ENCODE results near the gene LCLAT1. TPM values are rescaled to one million over a fixed set of nuclear protein-coding genes. Genes with fewer than 3 reads are reported as not detected.

LCLAT1 gene
- total RNA-seq: 28.8 TPM

DNA sequence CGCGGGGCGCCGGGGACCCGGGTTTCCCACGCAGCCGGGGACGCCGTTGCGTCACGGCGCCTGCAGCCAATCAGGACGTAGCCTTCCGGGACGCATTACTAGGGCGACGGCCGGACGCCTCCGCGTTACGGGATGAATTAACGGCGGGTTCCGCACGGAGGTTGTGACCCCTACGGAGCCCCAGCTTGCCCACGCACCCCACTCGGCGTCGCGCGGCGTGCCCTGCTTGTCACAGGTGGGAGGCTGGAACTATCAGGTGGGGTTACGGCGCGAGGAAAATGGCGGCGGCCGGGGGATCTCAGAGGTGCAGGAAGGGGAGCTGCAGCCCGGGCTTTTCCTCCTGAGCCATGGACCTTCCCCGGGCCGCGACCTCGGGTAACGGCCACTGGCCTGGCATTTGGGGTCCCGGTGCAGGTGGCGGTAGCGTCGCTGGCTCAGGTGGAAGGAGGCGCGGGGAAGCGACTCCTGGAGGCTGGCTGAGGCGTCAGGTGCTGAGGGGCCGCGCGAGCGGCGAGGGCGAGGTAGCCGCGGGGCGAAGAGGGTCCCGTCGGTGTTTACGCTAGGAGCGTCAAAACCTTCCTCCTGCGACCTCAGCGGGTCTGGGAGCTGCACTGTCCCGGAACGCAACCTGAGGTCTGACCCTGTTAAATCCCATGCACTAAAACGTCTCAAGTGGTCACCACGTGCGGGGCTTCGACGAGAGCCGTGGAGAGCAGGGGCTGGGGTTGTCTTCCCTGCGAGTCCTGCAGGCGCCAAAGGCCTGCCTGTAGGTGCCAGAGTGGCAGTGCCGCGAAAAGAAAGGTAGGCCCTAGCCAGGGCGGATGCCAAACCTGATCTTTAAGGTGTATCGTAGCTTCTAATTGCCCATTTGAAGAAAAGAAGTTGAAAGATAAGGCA lies at the start of gene LCLAT1:
Gene LCLAT1 (plus strand): TSS at position 98 of the 897 bp plus-strand sequence. CDS start 78,345 bp downstream, outside the sequence.
- peak; percentile 79 for DNase-seq (ENCODE audit: low spot score)

- no peak for DNase-seq (ENCODE audit: low spot score)
Measured at GRCh38 chr2:30398084-30398873, 48.8 kb upstream of the LCLAT1 start.

DNA sequence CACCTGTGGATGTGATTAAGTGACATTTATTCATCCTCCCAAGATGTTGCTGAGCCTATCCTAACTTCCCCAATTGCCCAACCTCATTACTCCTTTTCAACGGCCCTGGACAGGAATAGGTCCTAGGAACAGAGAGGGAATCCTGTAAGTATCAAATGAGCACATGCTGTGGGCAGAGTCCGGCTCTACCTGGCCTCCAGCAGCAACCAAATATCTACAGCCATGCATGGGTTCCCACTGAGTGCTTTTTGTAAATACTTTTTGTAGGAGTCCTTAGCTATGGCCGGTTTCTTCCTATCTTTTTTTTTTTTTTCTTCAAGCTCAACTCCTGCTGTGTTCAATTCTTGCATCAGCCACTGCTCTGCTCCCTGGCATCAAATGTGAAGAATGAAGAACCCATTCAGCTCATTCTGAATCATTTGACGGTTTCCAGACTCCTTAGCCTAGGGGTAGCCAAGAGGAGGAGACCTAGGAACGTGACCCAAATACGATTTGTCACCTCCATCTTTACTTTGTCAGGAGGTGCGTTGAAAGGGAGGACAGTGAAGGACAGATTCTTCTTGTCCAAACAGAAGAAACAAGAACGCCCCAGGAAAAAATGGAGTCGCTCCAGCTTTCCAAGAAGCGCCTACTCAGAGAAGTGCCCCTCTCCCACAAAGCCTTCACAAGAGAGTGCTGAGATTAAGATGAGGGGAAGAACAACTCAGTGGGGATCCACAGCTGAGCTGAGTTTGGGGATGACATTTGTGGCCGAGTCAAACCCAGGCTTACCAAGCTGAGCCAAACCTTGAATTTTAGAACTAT lies 46.7 kb upstream of the LCLAT1 start:
- no peak for DNase-seq (ENCODE audit: low spot score)

DNA sequence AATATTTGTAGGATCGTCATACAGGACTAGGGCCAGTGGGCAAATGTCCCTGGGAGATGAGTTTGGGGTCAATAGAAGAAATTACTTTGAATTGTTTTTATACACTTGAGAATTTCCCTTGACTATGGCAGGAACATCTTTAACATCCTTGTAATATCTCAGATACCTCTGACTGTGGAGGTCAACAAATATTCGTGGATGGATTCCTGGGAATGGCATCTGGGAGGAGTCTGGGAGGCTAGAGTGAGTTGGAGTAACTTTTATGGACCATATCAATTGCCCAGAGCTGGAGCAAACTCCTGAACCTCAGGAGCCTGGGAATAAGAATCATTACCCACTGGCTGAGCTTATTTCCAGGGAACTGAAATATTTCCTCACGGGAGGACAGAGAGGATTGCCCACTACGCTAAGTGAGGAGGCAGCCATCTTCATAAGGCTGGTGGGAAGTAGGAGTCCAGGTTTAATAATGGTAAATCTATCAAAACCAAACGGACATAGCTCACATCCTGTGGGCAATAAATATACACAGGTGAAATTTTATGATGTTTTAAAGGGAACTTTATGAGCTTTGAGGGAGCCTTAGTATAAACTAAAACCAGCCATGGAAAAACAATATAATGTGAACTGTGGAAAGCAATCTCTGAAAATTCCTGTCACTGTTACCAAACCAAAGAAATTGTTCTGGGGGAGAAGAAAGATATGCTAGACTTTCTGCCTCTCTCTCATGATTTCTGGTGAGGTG lies 44.4 kb upstream of the LCLAT1 start:
- DNase-seq (ENCODE audit: low spot score): no peak

DNA sequence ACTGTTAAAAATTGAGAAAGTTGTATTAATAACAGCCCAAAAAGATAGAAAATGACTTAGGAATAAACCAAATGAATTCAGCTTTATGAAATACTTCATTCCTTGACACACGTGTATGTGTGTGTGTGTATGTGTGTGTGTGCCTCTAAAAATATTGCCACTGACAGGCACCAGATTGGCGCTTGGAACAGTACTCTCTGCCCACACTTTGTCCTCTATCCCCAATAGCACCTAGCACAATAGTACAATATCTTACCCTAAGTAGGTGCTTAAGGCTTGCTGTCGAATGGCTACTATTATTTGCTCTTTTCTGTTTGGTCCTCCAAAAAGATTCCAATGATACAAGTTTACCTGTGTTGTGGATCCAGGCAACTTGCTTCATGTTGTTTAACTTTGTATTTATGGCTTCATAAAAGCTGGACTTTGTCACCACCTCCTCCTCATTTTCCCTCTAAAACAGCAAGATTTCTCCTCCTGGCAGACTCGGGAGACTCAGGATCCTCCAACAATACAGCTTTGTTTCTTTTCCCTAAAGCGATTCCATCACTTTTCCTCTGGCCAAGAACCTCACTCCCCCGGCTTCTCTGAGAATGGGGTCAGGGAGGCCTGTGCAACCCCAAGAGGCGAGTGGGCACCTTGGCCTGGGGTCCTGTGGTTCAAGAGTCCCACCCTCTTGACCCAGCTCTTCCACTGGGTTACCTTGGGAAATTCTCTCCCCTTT lies 43.3 kb upstream of the LCLAT1 start:
- no peak for DNase-seq (ENCODE audit: low spot score)

DNA sequence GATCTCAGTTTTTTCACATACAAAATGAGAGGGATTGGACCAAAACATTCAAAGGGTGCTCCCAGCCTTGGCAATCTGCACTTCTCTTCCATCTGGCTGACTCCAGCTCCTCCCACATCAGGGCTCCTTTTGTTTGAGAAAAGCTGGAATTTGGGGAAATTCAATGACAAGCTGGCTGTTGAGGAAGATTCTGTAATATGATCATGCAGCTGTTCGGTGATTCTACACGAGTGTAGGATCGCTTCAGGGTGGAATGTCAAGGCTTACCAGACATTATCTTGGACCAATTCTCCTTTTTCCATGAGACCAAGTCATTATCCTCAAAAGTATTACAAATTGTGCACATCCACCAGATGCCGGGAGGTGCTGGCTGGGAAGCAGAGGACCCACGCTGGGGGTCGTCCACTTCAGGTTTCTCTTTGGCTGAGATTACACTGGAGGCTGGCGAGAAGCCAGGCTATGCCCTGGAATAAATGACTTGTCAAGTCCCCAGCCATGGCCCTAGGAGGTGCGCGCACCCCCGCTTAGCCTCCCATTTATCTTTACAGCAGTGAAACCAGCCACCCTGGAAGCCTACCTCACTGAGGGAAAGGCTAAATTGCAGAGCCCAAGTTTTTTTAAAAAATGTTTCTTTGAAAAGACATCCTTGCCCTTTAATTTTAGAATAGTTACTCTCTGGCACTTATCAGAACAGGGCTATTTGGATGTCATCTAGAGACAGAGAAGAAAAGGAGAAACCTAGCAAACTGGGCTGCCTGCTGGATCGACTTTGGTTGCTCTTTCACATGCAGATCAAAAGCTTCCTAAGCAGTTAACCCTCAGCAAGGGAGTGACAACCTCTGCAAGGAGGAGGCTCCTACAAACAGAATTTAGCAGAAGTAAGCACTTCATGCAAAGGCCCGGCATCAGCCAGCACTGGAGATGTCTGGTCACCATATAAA lies 42.5 kb upstream of the LCLAT1 start:
- peak; percentile 41 for DNase-seq (ENCODE audit: low spot score)

GRCh38 chr2:30405260-30405605 lies 41.8 kb upstream of the LCLAT1 start:
- peak; percentile 13 for DNase-seq (ENCODE audit: low spot score)

DNA sequence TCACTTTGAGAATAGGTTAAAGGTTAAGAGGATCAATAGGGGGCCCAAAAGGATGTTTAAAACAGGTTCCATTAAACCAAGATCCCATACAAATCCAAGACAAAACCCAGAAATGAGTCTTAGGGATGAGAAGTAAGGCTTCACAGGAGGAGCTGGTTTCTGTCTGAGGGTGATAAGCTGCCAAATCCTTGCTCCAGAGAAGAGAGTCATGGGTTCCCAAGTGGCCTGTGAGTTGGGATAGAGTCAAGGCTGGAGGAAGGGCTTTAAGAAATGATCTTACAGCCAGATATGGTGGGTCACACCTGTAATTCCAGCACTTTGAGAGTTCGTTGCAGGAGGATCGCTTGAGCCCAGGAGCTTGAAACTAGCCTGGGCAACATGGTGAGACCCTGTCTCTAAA lies 40.2 kb upstream of the LCLAT1 start:
- DNase-seq (ENCODE audit: low spot score): no peak

DNA sequence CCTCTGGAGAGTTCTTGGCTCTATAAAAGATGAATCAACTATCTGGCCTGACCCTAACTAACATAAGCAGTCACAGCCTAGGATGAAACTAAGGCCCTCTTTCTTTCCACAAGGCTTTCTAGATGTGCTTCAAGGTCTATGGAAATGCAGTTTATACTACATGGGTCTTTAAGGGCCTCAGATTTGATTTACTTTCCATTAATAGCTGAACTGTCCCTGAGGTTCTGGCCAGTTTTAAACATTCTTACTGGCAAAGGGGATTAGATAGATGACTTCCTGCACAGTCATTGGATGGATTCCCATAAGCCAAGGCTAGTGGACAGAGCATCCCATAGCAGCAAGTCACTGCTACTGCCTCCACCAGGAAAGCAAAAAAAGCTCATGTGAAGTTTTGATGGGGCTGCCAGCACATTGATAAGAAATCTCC lies 38.1 kb upstream of the LCLAT1 start:
- no peak for DNase-seq (ENCODE audit: low spot score)

- DNase-seq (ENCODE audit: low spot score): peak; percentile 10
Measured at GRCh38 chr2:30410217-30410616, 36.8 kb upstream of the LCLAT1 start.

DNA sequence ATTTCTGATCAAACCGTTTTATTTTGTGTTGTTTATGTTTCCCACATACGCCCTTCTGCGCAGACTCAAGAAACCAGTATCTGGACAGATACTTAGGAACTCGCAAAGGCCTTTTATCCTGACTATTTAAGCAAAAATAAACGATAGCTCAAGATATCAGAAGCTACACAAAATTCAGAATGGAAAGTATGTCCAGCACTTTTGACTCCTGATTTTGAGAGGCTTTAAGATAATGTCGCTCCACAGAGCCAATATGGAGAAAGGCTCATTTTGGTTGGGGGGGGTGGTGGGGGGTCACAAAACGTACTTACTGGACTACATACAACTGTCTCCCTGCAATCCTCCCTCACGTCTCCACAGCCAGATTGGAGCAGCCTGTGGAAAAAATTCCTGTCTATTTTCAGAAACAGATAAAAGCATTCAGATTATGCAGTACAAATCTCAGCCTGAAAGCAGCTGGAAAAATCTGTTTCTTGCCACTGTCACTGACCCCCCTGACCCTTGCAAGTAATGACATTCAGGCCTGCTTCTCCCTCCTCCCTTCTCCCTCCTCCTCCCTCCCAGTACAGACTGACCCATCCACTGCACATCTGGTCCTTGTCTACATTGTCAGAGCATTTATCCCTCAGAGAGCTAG lies 34.9 kb upstream of the LCLAT1 start:
- peak; percentile 75 for DNase-seq (ENCODE audit: low spot score)

DNA sequence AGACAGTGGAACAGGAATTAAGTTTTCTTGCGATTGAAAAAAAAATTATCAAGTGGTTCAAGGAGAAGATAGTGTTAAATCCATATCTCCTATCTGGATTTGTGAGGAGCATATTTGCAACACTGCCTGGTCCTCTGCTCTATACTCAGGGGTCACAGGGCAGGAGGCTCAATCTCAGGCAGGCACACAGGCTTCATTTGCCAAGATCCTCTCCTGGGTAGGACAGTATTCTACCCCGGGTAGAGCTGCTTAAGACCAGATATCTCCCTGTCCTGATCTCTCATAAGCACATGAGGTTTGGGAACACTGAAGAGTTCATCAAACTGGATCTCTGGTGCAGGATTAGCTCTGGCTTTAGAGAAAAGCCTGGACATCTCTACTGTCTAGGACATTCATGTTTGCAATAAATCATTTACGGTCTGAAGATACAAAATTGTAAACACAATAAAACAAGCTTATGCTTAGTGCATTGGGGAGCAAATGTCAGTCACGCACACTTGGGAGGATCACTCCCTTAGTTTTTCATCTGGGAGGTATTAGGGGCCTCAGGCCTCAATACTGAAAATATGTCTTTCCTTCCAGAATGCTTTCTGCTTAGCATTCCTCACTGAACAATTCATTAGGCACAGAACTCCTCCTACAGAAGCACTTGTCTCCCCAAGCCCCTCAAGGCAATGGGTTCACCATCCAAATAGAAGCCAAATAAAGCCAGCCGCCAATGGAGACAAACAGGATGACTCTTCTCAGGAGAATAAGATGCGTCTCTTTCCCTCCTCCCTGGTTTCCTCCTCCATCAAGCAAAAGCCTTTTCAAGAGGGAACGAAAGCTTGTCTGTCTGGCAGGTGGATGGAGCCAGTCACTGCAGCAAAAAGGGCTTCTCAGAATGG lies 34.1 kb upstream of the LCLAT1 start:
- DNase-seq (ENCODE audit: low spot score): no peak

DNA sequence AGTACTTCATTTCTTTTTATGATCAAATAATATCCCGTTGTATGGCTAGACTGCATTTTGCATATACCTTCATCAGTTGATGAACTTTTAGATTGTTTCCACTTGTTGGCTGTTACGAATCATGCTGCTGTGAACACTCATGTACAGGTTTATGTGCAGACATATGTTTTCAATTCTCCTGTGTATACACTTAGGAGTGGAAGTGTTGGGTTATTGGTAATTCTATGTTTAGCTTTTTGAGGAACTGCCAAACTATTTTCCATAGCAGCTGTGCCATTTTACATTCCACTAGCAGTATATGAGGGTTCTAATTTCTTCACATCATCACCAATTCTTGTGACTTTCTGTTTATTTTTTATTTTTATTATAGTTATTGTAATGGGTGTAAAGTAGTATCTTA lies 32.1 kb upstream of the LCLAT1 start:
- DNase-seq (ENCODE audit: low spot score): no peak

GRCh38 chr2:30417253-30417652 lies 29.8 kb upstream of the LCLAT1 start:
- no peak for DNase-seq (ENCODE audit: low spot score)

DNA sequence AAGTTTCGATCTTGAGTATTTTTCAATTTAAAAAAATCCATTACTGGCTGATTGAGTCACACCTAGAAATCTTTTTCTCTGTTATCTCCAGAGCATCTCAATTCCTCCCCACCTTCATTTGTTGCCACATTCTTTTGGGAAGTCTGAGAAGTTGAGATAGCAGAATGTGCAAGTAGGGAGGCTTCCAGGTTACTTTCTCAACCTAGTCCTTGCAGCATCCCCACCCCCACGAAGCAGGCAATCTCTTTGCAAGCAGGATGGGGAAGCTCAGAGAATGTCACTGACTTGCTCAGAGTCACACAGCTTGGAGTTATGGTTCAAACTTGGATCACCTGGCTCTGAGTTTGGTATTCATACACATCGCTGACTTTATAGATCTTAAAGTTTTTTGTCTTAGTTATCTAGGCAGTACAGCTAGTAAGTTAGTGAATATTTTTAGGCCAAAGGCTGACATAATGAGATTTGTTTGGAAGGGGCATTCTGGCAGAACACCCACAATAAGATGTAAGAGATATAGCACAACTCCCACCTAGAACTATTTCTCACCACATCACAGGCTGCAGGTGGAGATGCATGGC lies 25.9 kb upstream of the LCLAT1 start:
- DNase-seq (ENCODE audit: low spot score): no peak

DNA sequence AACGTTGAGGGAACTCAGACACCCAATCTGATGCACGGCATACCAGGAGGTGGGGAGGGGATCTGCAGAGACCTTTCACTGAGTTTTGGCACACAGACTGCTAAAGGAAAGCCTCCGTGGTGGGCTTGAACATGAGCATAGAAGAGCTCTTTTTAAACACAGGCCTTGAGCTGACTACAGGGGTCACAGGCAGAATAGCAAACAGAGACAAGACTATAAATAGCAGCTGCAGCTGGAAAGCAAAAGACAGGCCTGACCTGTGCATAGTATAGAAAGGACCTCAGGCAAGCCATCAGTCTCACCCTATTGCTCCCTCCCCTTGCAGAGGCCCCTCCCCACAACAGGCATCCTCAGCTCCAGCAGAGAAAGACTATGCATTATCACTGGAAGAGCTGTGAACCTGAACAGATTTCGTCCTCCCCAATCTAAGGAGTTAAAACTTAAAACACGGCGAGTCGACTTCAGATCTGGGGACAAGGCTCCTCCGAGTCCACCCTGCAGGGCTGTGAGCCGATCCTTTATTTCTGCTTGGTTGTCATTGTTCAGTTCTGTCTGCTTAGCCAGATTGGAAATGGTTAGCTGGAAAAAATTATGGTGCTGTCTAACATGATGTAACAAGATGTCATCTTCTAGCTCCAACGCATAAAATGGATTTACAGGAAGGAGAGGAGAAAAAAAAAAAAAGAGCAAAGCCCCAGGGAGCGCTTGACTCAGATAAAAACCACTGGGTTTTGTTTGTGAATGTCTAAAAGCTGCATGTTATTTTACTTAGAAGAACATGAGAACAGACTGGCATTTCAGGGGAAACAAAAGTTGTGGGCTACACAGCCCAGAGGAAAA lies 25.2 kb upstream of the LCLAT1 start:
- DNase-seq (ENCODE audit: low spot score): no peak

Data from ureter (tissue), 1 donor.